A549 (cell line): Measurements from ENCODE around the gene DTD1.

ENCODE experiments used
- CTCF ChIP-seq: fragments of >200 bp; sonication (Bioruptor Twin); formaldehyde crosslinking; IDR thresholded peaks from 3 replicates; pipeline ENCODE4 v1.5.1; 2016
- HDAC2 ChIP-seq: fragments of 200-600 bp; sonication (generic); IDR thresholded peaks from 2 replicates; pipeline ENCODE4 v1.6.1; 2016
- HMGXB4 ChIP-seq: fragments of 250-450 bp; sonication (Bioruptor Pico); IDR thresholded peaks from 2 replicates; pipeline ENCODE4 v1.5.0; 2021; ENCODE audit warnings: mild to moderate bottlenecking, moderate library complexity, borderline replicate concordance
- NR3C1 ChIP-seq: fragments of >200 bp; sonication (Bioruptor Twin); formaldehyde crosslinking; IDR thresholded peaks from 3 replicates; pipeline ENCODE4 v1.6.1; 2017
- RFX5 ChIP-seq: fragments of 450-650 bp; IDR thresholded peaks from 2 replicates; pipeline ENCODE4 v1.7.1; 2014; ENCODE audit warnings: antibody characterized with exemption, mild to moderate bottlenecking, moderate library complexity

GRCh38 chr20:18638768-18639167 lies 50.9 kb downstream of the DTD1 start:
- no peak for TF ChIP-seq CTCF
- TF ChIP-seq HMGXB4 (CRISPR knock-in tag): no peak
- no peak for TF ChIP-seq HDAC2
- no peak for TF ChIP-seq NR3C1
- TF ChIP-seq RFX5: no peak
